ENCODE measurements around the gene CIDEB.

GRCh38 chr14:24264298-24264697 lies 43.5 kb downstream of the CIDEB start:
- TF ChIP-seq CTCF (IDR thresholded peaks at IDR 0.05 in 2 of 3, conservative IDR thresholded peaks at IDR 0.05 in 1 of 3; ENCODE audit: insufficient read depth in 2 of 3, low read depth in 1 of 3, low read length in 3 of 3) (no peak), BRCA1 (IDR thresholded peaks at IDR 0.05) (no peak), BRCA1 (CRISPR knock-in tag; IDR thresholded peaks at IDR 0.05) (no peak)

Data from K562 (cell line).